HG03097 (cell line): ENCODE measurements around the gene ABCA8.
"Not testable (repeated sequence)": the region's sequence is repeated elsewhere in the genome, so short reads cannot be mapped to it uniquely, and the experiment has no call there.

ENCODE experiments used
- ATAC-seq: cut with Tn5 transposase; IDR thresholded peaks from one replicate; pipeline ENCODE4 v1.9.1; 2021; ENCODE audit not compliant: unreplicated experiment, low FRiP score

ABCA8 gene

DNA sequence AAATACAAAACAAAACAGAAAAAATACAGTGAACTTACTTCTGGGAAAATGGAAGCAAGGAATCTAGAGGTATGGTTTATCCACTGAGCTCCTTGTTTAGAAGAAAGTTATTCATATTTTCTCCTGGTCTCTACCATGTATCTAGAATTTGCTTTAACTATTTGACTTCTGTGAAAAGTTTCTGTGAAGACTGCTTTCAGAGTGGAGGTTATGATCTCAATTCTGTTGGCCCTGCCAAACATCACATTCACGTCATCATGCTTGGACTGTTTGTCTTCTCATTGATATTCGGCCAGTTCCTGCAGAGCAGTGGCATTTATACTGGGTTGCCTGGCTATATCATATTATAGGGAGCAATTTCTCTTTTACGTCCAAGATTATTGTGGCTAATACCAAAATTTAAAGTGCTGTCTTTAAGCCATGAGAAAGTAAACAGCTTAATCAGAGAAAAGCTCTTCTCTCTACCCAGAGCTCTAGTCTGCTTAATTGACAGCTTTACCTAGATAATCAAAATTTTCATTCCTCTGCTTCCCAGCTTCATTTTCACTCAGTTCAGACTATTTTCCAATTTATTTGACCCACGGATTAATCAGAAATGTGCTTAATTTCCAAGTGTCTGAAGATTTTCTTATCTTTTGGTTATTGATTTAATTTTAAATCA, at the start of gene ABCA8:
TSS of gene ABCA8 (minus strand) at position 212 of the 661 bp plus-strand sequence. CDS start 13,358 bp downstream, outside the sequence.
- no peak for ATAC-seq

DNA sequence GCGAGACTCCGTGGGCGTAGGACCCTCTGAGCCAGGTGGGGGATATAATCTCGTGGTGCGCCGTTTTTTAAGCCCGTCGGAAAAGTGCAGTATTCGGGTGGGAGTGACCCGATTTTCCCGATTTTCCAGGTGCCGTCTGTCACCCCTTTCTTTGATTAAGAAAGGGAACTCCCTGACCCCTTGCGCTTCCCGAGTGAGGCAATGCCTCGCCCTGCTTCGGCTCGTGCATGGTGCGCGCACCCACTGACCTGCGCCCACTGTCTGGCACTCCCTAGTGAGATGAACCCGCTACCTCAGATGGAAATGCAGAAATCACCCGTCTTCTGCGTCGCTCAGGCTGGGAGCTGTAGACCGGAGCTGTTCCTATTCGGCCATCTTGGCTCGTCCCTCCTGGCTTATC, 49.6 kb upstream of the ABCA8 start:
- ATAC-seq = not testable (repeated sequence)

DNA sequence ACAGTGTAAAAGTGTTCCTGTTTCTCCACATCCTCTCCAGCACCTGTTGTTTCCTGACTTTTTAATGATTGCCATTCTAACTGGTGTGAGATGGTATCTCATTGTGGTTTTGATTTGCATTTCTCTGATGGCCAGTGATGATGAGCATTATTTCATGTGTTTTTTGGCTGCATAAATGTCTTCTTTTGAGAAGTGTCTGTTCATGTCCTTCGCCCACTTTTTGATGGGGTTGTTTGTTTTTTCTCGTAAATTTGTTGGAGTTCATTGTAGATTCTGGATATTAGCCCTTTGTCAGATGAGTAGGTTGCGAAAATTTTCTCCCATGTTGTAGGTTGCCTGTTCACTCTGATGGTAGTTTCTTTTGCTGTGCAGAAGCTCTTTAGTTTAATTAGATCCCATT, 44.6 kb upstream of the ABCA8 start:
- ATAC-seq = not testable (repeated sequence)

DNA sequence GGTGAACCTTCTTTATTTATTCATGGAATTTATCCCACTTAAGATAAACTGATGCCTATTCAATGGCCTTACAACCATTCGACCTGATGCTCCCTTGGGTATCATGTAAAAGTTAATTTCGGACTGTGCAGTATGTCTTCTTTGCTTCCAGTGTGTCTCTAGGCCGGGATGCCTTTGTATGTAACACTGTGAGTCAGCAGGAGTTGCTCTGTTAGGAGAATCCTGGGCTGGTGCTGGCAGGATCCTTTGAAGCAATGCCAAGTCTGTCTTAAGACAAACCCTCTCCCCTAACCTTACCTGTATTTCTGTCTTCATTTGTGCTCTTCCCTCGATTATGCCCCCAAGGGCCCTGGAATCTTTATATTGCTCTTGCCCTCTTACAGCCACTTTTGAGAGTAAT, 37.9 kb upstream of the ABCA8 start:
- no peak for ATAC-seq

DNA sequence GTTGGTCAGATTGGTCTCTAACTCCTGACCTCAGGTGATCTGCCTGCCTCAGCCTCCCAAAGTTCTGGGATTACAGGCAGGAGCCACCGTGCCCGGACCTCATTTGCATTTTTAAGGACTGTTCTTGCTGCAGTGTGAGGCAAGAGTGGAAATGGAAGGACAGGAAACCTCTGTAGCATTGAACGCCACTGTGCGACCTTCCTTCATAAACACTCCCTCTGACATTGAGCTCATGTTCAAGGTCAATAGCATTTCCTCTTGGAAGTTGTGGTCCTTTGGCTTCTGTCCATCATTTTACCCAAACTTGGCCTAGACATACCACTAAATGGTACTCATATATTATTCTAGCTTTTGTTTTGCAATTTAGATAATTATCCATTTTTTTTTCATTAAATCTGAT, 32.8 kb upstream of the ABCA8 start:
- no peak for ATAC-seq

DNA sequence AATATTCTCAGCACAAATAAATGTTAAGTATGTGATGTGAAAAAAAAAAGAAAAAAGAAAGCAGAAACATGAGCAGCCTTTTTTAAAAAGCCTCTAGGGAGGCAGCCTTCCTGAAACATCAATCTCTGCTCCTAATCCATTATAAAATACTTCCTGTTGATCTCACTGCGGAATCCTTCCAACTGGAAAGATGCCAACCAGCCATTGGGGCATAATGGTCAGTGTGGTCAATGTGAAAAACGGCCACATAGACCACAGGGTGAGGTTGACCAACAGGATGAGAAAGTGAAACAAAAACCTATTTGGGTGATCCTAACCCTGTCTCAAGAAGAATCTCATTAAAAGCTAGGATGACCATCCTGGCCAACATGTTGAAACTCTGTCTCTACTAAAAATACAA, 26.1 kb upstream of the ABCA8 start:
- no peak for ATAC-seq

GRCh38 chr17:68973098-68973846, 18.1 kb upstream of the ABCA8 start:
- no peak for ATAC-seq

DNA sequence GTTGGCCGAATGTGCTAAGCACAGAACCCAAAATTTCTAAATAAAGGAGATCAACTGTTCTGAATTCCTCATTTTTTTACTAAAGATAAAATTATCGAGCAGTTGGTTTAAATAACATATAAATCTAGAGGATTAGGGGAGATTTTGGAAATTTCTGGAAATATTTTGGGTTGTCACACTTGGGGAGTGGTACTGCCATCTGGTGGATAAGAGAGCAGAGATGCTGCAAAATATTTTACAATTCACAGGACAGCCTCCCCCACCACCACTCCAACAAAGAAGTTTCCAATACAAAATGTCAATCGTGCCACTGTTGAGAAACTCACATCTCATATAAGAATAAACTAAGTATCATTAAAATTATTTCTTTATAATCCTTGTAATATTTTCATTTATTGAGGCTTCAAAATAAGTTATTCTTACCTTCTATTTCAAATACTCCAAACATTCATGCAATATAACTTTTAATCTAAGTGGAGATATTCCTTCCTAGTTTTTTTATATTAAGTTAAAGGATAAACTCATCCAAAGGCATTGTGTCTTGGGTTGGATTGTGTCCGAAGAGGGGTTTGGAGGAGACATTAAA, 17.0 kb upstream of the ABCA8 start:
- no peak for ATAC-seq

DNA sequence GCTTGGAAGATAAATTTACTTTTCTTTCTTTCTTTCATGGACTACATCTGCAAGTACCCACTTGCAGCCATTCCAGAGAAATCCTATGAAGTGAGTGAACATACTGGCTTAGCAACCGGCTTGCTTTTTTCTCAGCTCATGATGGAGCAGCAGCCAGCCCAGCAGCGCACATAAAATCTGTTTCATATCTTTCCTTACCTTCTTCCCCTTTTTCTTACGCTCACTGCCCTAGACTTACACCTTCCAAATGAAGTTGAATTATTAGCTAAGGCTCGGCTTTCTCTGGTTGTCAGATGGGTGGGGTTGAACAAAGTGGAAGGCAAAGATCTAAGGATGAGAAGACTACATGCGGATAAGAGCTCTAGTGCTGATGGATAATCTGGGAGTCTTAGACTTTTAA, 13.9 kb upstream of the ABCA8 start:
- no peak for ATAC-seq

DNA sequence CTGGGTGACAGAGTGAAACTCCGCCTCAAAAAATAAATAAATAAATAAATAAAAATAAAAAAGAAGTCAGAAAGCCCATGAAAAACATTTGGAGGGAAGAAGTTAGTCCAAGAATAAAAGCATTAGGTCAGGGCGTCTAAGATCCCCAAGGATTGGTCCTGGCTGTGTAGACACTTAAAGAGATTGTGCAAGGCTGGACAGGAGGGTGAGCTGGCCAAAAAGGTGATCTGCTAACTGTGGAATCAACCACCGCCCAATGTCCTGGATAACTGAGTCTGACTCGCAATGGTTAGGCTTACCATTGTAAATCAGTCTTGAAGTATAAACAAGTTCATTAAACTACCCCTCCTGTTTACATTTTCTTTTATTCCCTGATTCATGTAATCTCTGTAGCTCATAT, 8.8 kb upstream of the ABCA8 start:
- ATAC-seq = no peak

DNA sequence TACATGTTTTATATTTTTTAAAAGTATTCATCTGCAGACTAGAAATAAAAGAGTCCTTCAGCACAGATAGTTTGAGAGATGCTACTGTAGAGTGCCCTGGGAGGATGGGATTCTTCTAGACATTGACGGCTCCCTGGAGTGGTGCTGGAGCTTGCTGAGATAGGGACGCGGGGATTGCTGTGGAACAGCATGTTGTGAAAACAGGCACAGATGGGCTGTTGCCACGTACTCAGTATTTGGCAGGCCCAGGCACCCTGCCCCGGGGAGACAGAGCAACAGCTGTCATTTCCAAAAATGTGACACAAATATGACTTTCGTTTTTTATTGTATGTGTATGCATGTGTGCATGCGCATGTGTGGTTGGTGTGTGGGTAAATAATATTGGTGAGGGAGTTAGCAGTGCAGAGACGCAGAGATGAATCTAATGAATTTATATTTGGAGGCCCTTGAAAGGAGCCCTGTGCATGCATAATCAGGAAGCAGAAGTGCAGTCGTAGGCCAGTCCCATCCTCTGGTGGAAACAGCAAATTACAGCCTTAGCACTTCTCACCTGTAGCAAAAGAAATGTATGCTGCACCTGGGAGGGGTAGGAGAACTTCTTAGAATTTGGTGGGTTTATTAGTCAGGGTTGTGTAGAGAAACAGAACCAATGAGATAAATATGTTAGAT, 6.2 kb upstream of the ABCA8 start:
- no peak for ATAC-seq

DNA sequence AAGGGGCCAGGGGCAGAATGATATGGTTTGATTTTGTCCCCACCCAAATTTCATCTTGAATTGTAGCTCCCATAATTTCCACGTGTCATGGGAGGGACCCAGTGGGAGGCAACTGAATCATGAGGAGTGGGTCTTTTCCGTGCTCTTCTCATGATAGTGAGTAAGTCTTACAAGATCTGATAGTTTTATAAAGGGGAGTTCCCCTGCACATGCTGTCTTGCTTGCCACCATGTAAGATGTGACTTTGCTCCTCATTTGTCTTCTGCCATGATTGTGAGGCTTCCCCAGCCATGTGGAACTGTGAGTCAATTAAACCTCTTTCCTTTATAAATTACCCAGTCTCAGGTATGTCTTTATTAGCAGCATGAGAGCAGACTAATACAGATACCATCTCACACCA, 3.9 kb upstream of the ABCA8 start:
- not testable (repeated sequence) for ATAC-seq

GRCh38 chr17:68957944-68958343, 2.8 kb upstream of the ABCA8 start:
- no peak for ATAC-seq

DNA sequence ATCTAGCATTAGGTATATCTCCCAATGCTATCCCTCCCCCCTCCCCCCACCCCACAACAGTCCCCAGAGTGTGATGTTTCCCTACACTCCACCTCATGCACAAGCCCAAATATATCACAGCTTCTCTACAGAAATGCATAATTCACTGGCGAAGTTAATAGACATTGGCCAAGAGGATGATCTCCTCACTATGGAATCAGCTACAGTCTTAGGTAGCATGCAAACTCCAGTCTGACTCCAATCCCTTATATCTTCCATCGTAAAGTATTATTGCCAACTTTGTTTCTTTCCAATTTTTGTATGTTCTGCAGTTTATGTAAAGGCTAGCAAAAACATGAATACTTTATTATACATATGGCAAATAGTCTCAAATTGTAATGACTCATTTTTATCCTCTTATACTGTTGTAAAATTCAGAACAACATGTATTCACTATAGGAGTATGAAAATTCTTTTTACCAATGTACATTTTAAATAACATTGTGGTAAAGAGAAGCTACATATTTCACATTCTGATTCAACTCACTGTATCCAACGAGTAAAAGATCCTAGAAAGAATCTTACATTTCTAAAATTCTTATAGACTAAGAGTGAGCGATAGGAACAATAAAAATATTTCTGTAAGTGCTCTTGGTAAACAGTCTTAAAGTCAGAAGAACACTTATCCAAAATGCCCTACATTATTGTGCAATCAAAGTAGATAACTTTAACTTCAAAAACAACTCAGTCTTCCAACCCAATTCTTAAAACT, 871 bp downstream of the ABCA8 start:
- no peak for ATAC-seq

DNA sequence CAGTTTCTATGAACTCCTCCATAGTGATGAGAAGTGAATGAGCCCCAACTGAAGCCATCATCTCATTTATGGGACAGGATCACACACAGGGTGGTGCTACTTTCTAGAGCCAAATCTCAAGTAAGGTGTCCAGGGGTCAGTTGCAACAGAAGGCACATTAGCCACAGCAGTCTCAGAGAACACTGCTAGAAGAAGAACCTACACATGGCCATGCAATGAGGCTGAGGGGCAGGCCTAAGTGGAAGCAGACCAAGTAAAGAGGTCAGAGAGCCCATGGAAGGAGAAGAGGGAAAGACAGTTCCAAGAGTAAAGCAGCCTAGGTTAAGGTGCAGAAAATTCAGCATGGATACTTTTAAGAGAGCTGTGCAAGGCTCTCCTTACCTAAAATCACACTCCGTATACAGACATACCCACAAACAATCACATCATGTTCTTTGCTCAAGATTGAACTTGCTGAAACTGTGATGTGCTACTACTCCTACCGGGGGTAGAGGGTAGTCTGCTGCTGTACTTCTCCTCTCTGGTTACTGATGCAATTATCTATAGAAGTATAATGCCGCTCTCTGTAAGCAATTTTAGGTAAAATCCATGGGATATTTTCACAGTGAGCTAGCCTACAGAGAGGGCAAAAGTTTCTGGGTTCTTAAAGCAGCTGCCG, 1.7 kb downstream of the ABCA8 start:
- ATAC-seq = no peak

DNA sequence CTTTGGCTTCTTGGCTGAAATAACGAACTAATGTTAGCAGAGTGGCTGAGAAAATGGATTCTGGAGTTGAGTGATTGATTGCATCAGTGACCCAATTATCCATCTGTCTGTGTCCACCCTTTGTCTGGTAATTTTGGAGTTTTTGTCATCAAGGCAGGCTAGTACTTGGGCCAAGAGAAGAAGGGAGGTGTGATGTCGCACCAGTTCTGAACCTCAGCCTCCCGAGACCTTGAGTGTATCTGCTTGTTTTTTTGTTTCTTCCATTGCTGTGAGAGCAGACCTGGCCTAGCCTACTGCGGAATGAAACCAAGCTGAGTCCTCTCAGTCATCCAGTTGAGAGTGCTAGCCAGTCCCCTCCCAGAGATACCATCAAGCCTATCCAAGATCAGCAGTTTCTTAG, 4.5 kb downstream of the ABCA8 start:
- no peak for ATAC-seq

GRCh38 chr17:68947868-68948267, 7.3 kb downstream of the ABCA8 start:
- ATAC-seq = not testable (repeated sequence)

DNA sequence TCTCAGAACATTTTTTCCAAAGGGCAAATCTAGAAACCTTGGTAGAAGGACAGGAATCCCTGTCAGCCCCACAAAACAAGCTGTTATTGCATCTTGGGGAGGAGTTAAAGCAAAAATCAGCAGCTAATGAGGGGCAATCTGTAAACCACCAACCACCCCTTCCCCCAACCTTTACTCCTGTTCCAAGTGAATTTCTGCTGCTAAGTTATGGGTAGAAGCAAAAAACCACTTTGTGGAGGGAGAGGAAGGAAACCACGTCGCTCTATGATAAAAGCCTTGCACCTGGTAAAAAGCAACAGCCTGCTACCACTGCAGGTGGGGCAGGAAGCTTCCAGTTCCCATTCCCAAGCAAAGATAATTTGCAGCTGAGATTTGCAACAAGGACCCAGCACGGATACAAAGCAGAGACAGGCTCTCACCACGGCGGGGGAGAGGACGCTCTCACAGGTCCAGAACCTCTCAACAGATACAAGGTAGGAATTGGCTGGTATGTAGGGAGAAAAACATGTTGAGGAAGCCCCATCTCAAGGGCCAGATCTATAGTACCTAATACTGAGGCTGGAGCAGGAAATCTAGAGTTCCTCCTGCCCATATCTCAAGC, 10.7 kb downstream of the ABCA8 start:
- no peak for ATAC-seq

GRCh38 chr17:68943812-68944182, 11.4 kb downstream of the ABCA8 start:
- ATAC-seq = not testable (repeated sequence)
